SJSA1 (cell line): Measurements from ENCODE around the gene ODAD2. TPM values are rescaled to one million over a fixed set of nuclear protein-coding genes. Genes with fewer than 3 reads are reported as not detected.

Source experiments
- DNase-seq, 2 experiments: peaks; one replicate each; pipeline ENCODE4 v3.0.0-alpha.2; 2015 to 2020; ENCODE audit warnings: low spot score in 2 of 2, low read depth in 1 of 2
- H3K27ac ChIP-seq: fragments of 250-450 bp; sonication (Bioruptor Pico); 2 replicates; pipeline ENCODE4 v1.5.1; 2020; ENCODE audit warnings: mild to moderate bottlenecking, moderate library complexity
- H3K27me3 ChIP-seq: fragments of 250-450 bp; sonication (Bioruptor Pico); replicated peaks from 2 replicates; pipeline ENCODE4 v1.5.1; 2020; ENCODE audit warnings: mild to moderate bottlenecking, moderate library complexity
- H3K36me3 ChIP-seq: fragments of 250-450 bp; sonication (Bioruptor Pico); 2 replicates; pipeline ENCODE4 v1.5.1; 2020; ENCODE audit warnings: mild to moderate bottlenecking
- H3K4me1 ChIP-seq: fragments of 250-450 bp; sonication (Bioruptor Pico); replicated peaks from 2 replicates; pipeline ENCODE4 v1.6.1; 2021; ENCODE audit warnings: mild to moderate bottlenecking
- H3K4me3 ChIP-seq: fragments of 250-450 bp; sonication (Bioruptor Pico); 2 replicates; pipeline ENCODE4 v1.5.1; 2020; ENCODE audit warnings: mild to moderate bottlenecking
- H3K9me3 ChIP-seq: fragments of 250-450 bp; sonication (Bioruptor Pico); replicated peaks from 2 replicates; pipeline ENCODE4 v1.5.1; 2020; ENCODE audit warnings: mild to moderate bottlenecking
- total RNA-seq: library from RNA; depleted of rRNA; stranded (reverse); fragments of >200 nt; shearing (Covaris generic); gene quantifications from 2 replicates; pipeline ENCODE4 v1.2.3, GENCODE V29; 2014

Gene ODAD2
- total RNA-seq, 1 experiment from 2014 or later = 0.68 TPM

DNA sequence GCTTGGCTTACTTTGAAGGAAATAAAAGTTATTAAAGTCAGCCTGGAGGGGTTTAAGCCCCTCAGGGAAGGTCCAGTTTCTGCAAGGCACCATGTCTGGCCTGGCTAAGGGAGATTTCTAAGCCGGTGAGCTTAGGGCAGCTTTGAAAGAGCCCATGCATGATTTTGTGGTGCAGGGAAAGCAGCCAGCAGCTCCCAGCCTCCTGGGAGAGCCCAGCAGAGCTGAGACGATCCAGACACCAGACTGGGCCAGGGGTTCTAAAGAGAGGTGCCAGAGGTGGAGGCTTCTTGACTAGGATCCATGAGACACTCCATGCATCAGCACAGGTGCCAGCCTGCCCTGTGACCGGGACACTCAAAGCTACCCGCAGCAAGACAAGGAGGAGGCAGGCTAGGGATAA lies 193.7 kb downstream of the ODAD2 start:
- no peaks in the 10 kb centered on the region for H3K36me3 ChIP-seq
- no peak for DNase-seq
- no peaks in the 10 kb centered on the region for H3K4me1 ChIP-seq
- no peak overlapping the region for H3K4me3 ChIP-seq
- no peak overlapping the region for H3K27ac ChIP-seq
- no peaks in the 10 kb centered on the region for H3K9me3 ChIP-seq
- no peaks in the 10 kb centered on the region for H3K27me3 ChIP-seq

DNA sequence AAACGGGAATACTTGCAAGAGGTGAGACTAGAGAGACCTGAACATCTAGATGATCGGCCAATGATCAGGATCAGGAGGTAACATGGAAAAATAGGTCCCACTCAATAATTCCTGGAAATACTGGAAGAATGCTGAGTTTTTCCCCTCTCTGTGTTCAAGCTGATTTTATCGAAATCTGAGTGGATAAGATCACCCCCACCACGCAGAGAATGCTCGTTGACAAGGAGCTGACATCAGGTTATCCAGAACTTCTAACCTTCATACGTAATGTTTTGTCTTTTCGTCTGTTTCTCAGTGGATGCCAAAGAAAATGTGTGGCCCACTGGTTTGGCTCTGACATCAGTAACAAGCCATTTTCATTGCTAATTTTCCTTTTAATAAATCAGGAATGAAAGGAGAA lies 194.7 kb downstream of the ODAD2 start:
- no peak for DNase-seq
- Histone ChIP-seq H3K4me3 (no peak overlapping the region), H3K4me1 (no peaks in the 10 kb centered on the region), H3K9me3 (no peaks in the 10 kb centered on the region), H3K36me3 (no peaks in the 10 kb centered on the region), H3K27me3 (no peaks in the 10 kb centered on the region), H3K27ac (no peak overlapping the region)

DNA sequence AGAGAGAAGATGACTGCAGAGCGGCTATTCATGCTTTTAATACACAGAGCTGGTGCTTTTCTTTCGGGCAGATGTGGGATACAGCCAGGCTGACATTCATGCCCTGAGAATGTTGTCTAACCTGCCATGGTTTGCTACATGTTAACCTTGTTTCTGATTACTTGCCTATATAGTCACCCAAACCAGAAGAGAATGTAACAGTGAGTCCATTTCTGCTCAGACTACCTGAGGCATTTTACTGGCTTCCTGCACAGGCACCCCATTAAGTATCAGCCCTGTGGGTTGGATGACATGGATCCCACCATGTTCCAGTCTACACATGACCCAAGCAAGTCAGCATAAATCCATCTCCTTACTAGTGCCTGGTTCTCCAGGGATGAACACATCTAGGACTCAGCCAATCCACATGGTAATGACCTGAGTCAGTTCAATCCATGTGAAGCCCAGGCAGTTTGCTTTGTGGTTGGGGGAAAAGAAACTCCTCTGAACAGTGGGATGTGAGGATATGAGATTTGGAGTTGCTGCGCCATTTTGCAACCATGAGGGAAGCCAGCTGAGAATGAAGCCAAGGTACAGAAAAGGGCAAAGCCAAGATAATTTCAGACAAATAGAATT lies 197.6 kb downstream of the ODAD2 start:
- Histone ChIP-seq H3K27me3 (no peaks in the 10 kb centered on the region), H3K4me3 (no peak overlapping the region), H3K36me3 (no peaks in the 10 kb centered on the region), H3K27ac (no peak overlapping the region), H3K9me3 (no peaks in the 10 kb centered on the region), H3K4me1 (no peaks in the 10 kb centered on the region)
- no peak for DNase-seq

DNA sequence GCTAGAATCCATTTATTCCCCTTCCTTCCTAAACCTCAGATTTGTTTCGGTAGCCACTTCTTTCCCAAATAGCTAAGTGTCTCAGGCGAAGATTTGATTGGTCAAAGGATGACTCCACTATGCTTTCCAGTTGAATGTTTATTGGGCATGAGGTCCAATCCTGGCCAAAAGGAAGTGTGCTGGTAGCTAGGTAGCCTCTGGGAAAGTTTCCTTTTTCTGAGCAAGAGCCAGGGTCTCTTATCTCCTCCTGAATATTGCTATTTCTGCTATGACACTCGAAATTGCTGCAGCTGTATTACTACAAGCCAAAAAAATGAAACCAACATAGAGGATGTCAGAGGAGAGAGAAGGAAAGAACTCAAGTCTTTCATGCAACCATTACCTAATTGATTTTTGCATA lies 199.8 kb downstream of the ODAD2 start:
- DNase-seq = no peak
- no peaks in the 10 kb centered on the region for H3K9me3 ChIP-seq
- no peak overlapping the region for H3K4me3 ChIP-seq
- no peaks in the 10 kb centered on the region for H3K36me3 ChIP-seq
- no peak overlapping the region for H3K27ac ChIP-seq
- H3K27me3 ChIP-seq = no peaks in the 10 kb centered on the region
- H3K4me1 ChIP-seq = no peaks in the 10 kb centered on the region

DNA sequence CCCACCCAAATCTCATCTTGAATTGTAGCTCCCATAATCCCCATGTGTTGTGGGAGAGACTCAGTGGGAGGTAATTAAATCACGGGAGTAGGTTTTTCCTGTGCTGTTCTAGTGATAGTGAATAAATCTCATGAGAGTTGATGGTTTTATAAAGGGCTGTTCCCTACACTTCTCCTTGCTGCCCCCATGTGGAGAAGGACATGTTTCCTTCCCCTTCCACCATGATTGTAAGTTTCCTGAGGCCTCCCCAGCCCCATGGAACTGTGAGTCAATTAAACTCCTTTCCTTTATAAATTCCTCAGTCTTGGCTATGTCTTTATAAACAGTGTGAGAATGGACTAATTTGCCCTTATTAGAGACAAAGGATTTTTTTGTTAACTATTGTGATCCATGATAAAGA lies 204.7 kb downstream of the ODAD2 start:
- no peak overlapping the region for H3K4me3 ChIP-seq
- no peak for DNase-seq
- no peaks in the 10 kb centered on the region for H3K4me1 ChIP-seq
- no peaks in the 10 kb centered on the region for H3K36me3 ChIP-seq
- no peaks in the 10 kb centered on the region for H3K27me3 ChIP-seq
- H3K27ac ChIP-seq = no peak overlapping the region
- no peaks in the 10 kb centered on the region for H3K9me3 ChIP-seq

DNA sequence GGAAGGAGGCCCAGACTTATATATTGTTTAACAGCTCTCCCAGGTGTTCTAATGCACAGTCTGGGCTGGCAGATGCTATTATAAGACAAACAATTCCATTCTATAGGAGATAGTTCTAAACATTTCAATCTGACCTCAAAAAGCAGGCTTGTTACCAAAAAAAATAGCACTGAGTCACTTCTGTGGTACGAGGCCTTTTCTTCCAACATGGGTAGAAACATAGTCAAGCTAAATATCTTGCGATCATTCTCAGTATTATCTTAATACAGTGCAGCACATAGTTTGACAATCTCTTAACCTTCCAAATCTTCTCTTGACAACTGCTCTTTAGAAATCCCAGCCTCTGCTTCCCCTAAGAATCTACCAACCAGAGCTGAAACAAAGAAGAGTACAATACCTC lies 206.7 kb downstream of the ODAD2 start:
- Histone ChIP-seq H3K4me3 (no peak overlapping the region), H3K36me3 (no peaks in the 10 kb centered on the region), H3K4me1 (no peaks in the 10 kb centered on the region), H3K9me3 (no peaks in the 10 kb centered on the region), H3K27ac (no peak overlapping the region), H3K27me3 (no peaks in the 10 kb centered on the region)
- DNase-seq = no peak

DNA sequence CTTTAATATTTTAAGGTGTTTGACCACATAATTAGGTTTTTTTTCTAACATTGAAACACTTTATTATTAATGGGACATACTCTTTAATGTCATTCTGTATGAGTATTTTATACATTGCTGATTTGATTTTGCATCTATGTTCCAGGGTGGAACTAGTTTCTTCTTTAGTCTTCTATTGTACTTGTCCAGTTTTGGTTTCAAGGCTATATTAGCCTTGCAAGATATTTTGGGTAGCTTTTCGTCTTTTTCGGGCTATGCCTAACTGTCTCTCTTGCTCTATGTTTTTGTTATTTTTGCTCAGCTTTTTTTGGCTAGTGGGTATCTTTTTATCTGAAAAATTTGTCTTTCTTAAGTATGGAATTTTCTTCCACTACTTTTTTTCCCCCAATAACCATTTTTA lies 214.6 kb downstream of the ODAD2 start:
- no peaks in the 10 kb centered on the region for H3K9me3 ChIP-seq
- H3K27ac ChIP-seq = no peak overlapping the region
- H3K27me3 ChIP-seq = no peaks in the 10 kb centered on the region; the same call in 1 of the 2 replicates
- DNase-seq = no peak
- H3K4me1 ChIP-seq = no peaks in the 10 kb centered on the region
- no peak overlapping the region for H3K4me3 ChIP-seq
- no peaks in the 10 kb centered on the region for H3K36me3 ChIP-seq

DNA sequence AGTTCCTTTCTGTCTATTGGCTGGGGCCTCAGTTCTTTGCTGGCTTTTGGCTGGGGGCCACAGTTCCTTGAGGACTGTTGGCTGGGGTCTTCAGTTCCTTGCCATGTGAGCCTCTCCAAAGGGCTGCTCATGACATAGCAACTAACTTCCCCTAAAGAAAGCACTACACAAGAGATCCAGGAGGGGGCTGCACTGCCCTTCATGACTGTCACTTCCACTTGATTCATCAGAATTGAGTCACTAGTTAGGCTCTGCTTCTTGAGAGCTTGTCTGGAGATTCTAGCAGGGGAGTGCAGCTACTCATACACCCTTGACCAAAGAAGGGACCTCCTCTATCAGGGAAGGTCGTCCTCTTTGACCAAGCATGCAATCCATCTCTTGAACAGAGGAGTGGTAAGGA lies 215.2 kb downstream of the ODAD2 start:
- Histone ChIP-seq H3K4me3 (no peak overlapping the region), H3K27ac (no peak overlapping the region), H3K36me3 (no peaks in the 10 kb centered on the region), H3K27me3 (no peaks in the 10 kb centered on the region; the same call in 1 of the 2 replicates), H3K9me3 (no peaks in the 10 kb centered on the region), H3K4me1 (no peaks in the 10 kb centered on the region)
- peak in 1 of 2 experiments; percentile 11 for DNase-seq

DNA sequence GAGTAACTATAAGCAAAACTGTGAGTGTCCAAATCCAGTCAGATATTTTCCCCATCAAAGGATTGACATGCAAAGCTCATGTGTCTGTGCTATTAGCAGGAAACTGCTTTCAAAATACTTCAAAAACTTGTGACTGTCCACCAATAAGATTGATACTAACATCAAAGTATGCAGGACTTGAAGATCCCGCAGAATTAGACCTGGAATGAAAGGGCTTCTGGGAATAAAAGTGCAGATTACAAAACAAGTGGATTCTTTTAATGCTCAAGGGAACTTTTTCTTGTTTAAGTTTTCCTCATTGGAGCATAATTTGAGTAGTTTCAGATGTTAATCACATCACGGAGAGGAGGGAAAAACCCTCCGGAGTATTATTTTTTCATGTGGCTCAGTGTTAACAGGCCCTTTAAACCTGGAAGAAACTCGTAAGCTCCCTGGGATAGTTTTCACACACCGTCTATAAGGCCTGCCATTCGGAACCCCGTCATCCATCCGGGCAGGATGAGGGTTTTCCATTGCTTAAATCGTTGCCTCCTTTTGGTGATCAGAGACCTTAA lies 219.3 kb downstream of the ODAD2 start:
- H3K36me3 ChIP-seq = no peaks in the 10 kb centered on the region
- H3K4me1 ChIP-seq = no peaks in the 10 kb centered on the region
- DNase-seq = no peak
- H3K27me3 ChIP-seq = no peaks in the 10 kb centered on the region; the same call in 1 of the 2 replicates
- H3K4me3 ChIP-seq = no peak overlapping the region
- no peaks in the 10 kb centered on the region for H3K9me3 ChIP-seq
- H3K27ac ChIP-seq = no peak overlapping the region

DNA sequence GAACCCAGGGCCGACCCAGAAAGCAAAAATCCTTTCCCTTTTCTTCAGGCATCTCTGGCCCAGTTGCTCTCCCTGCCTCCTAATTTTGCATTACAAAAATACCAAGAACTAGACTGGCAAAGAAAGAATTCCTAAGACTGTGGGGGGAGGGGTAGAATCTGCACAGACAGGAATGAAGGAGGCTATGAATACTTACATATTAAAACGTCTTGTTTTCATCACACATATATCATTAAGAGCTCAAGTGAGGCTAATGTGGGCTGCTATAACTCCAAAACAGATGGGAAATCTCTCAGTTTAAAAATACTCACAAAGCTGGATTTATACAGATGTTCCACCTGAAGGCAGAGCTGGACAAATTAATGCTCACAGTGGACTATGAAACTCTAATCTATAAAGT lies 224.0 kb downstream of the ODAD2 start:
- H3K27me3 ChIP-seq = no peaks in the 10 kb centered on the region; the same call in 1 of the 2 replicates
- H3K4me3 ChIP-seq = no peak overlapping the region
- no peaks in the 10 kb centered on the region for H3K36me3 ChIP-seq
- no peak for DNase-seq
- no peak overlapping the region for H3K27ac ChIP-seq
- H3K9me3 ChIP-seq = no peaks in the 10 kb centered on the region
- H3K4me1 ChIP-seq = no peaks in the 10 kb centered on the region

DNA sequence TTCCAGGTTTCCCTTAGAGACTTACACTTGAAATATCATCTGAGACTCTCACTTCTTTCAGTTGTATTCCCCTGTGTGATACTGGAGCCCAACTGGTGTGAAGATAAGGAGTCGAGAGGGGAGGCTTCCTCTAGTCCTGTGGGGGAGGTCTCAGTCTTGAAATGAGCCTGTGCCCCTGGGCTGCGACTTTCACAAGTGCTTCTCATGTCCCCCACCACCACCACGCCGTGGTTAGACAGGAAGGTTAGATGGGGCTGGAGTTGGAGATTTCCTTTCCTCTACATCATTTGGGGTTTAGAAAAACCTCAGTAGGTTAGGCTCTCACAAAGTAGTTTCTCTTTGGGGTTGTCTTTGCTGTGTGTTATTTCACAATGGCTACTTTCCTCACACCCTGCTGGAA lies 227.6 kb downstream of the ODAD2 start:
- no peaks in the 10 kb centered on the region for H3K36me3 ChIP-seq
- no peak overlapping the region for H3K4me3 ChIP-seq
- H3K9me3 ChIP-seq = no peaks in the 10 kb centered on the region
- no peak for DNase-seq
- no peaks in the 10 kb centered on the region for H3K4me1 ChIP-seq
- no peaks in the 10 kb centered on the region for H3K27me3 ChIP-seq
- H3K27ac ChIP-seq = no peak overlapping the region

DNA sequence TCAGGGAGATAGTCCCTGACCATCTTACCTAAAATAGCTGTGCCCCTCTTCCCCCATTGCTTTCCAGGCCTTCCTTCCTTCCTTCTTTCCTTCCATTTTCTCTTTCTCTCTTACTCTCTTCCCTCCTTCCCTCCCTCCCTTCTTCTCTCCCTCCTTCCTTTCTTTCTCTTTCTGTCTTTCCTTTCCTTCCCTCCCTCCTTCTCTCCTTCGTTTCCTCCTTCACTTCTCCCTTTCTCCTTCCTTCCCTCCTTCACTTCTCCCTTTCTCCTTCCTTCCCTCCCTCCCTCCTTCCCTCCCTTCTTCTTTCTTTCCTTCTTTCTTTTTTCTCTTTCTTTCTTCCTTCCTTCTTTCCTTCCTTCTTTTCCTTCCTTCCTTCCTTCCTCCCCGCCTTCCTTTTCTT lies 228.7 kb downstream of the ODAD2 start:
- no peak overlapping the region for H3K27ac ChIP-seq
- H3K4me3 ChIP-seq = no peak overlapping the region
- no peak for DNase-seq
- no peaks in the 10 kb centered on the region for H3K4me1 ChIP-seq
- H3K36me3 ChIP-seq = no peaks in the 10 kb centered on the region
- no peaks in the 10 kb centered on the region for H3K27me3 ChIP-seq
- no peaks in the 10 kb centered on the region for H3K9me3 ChIP-seq
